HepG2 (cell line): Measurements from ENCODE around the gene ZFP36L2. TPM values are rescaled to one million over a fixed set of nuclear protein-coding genes. Genes with fewer than 3 reads are reported as not detected.

Source experiments
- CBFB ChIP-seq: sonication (generic); formaldehyde crosslinking; IDR thresholded peaks from 2 replicates; pipeline ENCODE4 v1.4.0; 2020; ENCODE audit warnings: missing genetic modification reagents
- CCDC6 ChIP-seq: sonication (generic); formaldehyde crosslinking; IDR thresholded peaks from 2 replicates; pipeline ENCODE4 v1.8.1; 2022; ENCODE audit warnings: mild to moderate bottlenecking, missing genetic modification reagents, moderate library complexity
- CEBPB ChIP-seq: IDR thresholded peaks from 2 replicates; pipeline ENCODE4 v1.6.1; 2011; ENCODE audit warnings: low read depth, low read length, improper control_type of control experiment, borderline replicate concordance
- MED8 ChIP-seq: sonication (generic); formaldehyde crosslinking; IDR thresholded peaks from 2 replicates; pipeline ENCODE4 v1.8.1; 2023; ENCODE audit warnings: mild to moderate bottlenecking, missing genetic modification reagents; ENCODE audit not compliant: insufficient replicate concordance
- MEF2D ChIP-seq: sonication (generic); formaldehyde crosslinking; IDR thresholded peaks from 2 replicates; pipeline ENCODE4 v1.5.1; 2020; ENCODE audit warnings: mild to moderate bottlenecking, missing genetic modification reagents
- MLLT10 ChIP-seq: sonication (generic); formaldehyde crosslinking; IDR thresholded peaks from 2 replicates; pipeline ENCODE4 v1.4.0; 2020; ENCODE audit warnings: missing genetic modification reagents
- NR2F1 ChIP-seq, 2 experiments: fragments of 450-650 bp in 1 of 2; formaldehyde crosslinking in 1 of 2; IDR thresholded peaks; 2 replicates each; pipeline versions ENCODE4 v1.5.0 to v1.6.1; 2016 to 2020; ENCODE audit warnings: mild to moderate bottlenecking in 1 of 2, missing compliant biosample characterization in 1 of 2, missing genetic modification reagents in 1 of 2, moderate library complexity in 1 of 2
- SP2 ChIP-seq: sonication (generic); formaldehyde crosslinking; IDR thresholded peaks from 2 replicates; pipeline ENCODE4 v1.5.1; 2020; ENCODE audit warnings: mild to moderate bottlenecking, missing genetic modification reagents
- ZNF34 ChIP-seq: sonication (generic); formaldehyde crosslinking; IDR thresholded peaks from 2 replicates; pipeline ENCODE4 v1.4.0; 2020; ENCODE audit warnings: mild to moderate bottlenecking, missing genetic modification reagents, borderline replicate concordance
- ZNF557 ChIP-seq: sonication (generic); formaldehyde crosslinking; IDR thresholded peaks from 2 replicates; pipeline ENCODE4 v1.4.0; 2020; ENCODE audit warnings: missing genetic modification reagents
- ZNF598 ChIP-seq: sonication (generic); formaldehyde crosslinking; IDR thresholded peaks from 2 replicates; pipeline ENCODE4 v1.5.1; 2020; ENCODE audit warnings: mild to moderate bottlenecking, missing genetic modification reagents, borderline replicate concordance
- ZNF644 ChIP-seq: IDR thresholded peaks from 2 replicates; pipeline ENCODE4 v1.6.1; 2016; ENCODE audit warnings: low read depth
- ZNF709 ChIP-seq: sonication (generic); formaldehyde crosslinking; IDR thresholded peaks from 2 replicates; pipeline ENCODE4 v1.5.0; 2020; ENCODE audit warnings: mild to moderate bottlenecking, missing genetic modification reagents
- polyA plus RNA-seq, 8 experiments: library from polyadenylated mRNA; depleted of rRNA in 3 of 8; stranded (reverse) in 7 of 8; unstranded in 1 of 8; fragments of >200 nt; fragmentation: Illumina TruSeq in 4 of 8; extraction: Trizol in 4 of 8; gene quantifications; 2 replicates each; pipeline versions ENCODE4 v1.2.1 to v1.2.3, GENCODE V29; 2011 to 2016; ENCODE audit warnings: low read depth in 4 of 8, missing spikeins in 1 of 8, mixed read lengths in 1 of 8; ENCODE audit not compliant: insufficient read depth in 1 of 8
- total RNA-seq, 5 experiments: library from RNA; depleted of rRNA; stranded (reverse); fragments of >200 nt; fragmentation: Illumina TruSeq; extraction: Trizol; gene quantifications; 2 replicates each; pipeline ENCODE4 v1.2.3, GENCODE V29; 2016; ENCODE audit warnings: low read depth in 1 of 5
- TF ChIP-seq, protein P1 (sequence below): sonication (generic); formaldehyde crosslinking; IDR thresholded peaks from 2 replicates; pipeline ENCODE4 v1.5.0; 2020; ENCODE audit warnings: mild to moderate bottlenecking, missing genetic modification reagents
- TF ChIP-seq, protein P2 (sequence below), 2 experiments: sonication (generic) in 1 of 2; formaldehyde crosslinking in 1 of 2; IDR thresholded peaks; 2 replicates each; pipeline versions ENCODE4 v1.5.1 to v1.6.1; 2011 to 2020; ENCODE audit warnings: borderline replicate concordance in 1 of 2, low read depth in 1 of 2, low read length in 1 of 2, mild to moderate bottlenecking in 1 of 2, missing genetic modification reagents in 1 of 2, moderate library complexity in 1 of 2
- TF ChIP-seq, protein P3 (sequence below): sonication (generic); formaldehyde crosslinking; IDR thresholded peaks from 2 replicates; pipeline ENCODE4 v1.4.0; 2020; ENCODE audit warnings: missing genetic modification reagents
- TF ChIP-seq, protein P4 (sequence below): sonication (generic); formaldehyde crosslinking; IDR thresholded peaks from 2 replicates; pipeline ENCODE4 v1.9.0; 2021; ENCODE audit warnings: missing genetic modification reagents, borderline replicate concordance
- TF ChIP-seq, protein P5 (sequence below): sonication (generic); formaldehyde crosslinking; IDR thresholded peaks from 2 replicates; pipeline ENCODE4 v1.9.0; 2022; ENCODE audit warnings: missing genetic modification reagents, mild to moderate bottlenecking, borderline replicate concordance

ZFP36L2 gene
- total and polyA plus RNA-seq, 2 of the 13 experiments (the other 11 are each of a cell fraction or from before 2014, with no cell fraction given) = 11.2 to 21.8 TPM

DNA sequence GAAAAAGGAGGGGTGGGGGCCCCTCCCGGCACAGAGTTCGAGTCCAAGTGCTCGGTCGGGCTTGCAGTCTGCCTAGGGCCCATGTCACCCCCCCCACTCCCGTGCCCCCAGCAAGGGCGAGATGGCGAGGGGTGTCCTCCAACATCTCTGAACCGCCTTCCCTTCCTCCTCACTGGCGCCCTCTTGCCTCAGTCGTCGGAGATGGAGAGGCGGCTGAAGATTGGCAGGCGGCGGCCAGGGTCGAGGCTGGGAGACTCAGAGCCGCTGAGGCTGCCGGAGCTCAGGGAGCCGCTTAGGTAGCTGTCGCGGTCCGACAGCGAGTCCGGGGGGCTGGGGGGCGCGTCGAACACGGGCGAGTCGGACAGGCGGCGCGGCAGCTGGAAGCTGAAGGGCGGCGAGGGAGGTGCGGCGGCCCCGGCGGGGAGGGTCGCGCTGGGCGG is 2.3 kb downstream of the ZFP36L2 start (continued):
- TF ChIP-seq, protein P1, sequence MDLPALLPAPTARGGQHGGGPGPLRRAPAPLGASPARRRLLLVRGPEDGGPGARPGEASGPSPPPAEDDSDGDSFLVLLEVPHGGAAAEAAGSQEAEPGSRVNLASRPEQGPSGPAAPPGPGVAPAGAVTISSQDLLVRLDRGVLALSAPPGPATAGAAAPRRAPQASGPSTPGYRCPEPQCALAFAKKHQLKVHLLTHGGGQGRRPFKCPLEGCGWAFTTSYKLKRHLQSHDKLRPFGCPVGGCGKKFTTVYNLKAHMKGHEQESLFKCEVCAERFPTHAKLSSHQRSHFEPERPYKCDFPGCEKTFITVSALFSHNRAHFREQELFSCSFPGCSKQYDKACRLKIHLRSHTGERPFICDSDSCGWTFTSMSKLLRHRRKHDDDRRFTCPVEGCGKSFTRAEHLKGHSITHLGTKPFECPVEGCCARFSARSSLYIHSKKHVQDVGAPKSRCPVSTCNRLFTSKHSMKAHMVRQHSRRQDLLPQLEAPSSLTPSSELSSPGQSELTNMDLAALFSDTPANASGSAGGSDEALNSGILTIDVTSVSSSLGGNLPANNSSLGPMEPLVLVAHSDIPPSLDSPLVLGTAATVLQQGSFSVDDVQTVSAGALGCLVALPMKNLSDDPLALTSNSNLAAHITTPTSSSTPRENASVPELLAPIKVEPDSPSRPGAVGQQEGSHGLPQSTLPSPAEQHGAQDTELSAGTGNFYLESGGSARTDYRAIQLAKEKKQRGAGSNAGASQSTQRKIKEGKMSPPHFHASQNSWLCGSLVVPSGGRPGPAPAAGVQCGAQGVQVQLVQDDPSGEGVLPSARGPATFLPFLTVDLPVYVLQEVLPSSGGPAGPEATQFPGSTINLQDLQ (CRISPR knock-in tag) = no peak; the same call in 1 of the 2 replicates
- TF ChIP-seq CBFB (CRISPR knock-in tag) (no peak), CEBPB (no peak), CCDC6 (CRISPR knock-in tag) (no peak; the same call in none of the 2 replicates), NR2F1 (CRISPR knock-in tag; IDR thresholded peaks at IDR 0.05) (no peak), SP2 (CRISPR knock-in tag) (no peak), ZNF709 (no peak), ZNF557 (CRISPR knock-in tag) (no peak), MEF2D (CRISPR knock-in tag) (0 out of 2 replicates have a peak, but pooled peaks have one; percentile 49), ZNF598 (CRISPR knock-in tag) (peak; percentile 55; the same call in 1 of the 2 replicates), MLLT10 (0 out of 2 replicates have a peak, but pooled peaks have one; percentile 79), ZNF34 (CRISPR knock-in tag) (no peak), MED8 (CRISPR knock-in tag) (peak; percentile 34), ZNF644 (no peak)
- TF ChIP-seq, protein P2, sequence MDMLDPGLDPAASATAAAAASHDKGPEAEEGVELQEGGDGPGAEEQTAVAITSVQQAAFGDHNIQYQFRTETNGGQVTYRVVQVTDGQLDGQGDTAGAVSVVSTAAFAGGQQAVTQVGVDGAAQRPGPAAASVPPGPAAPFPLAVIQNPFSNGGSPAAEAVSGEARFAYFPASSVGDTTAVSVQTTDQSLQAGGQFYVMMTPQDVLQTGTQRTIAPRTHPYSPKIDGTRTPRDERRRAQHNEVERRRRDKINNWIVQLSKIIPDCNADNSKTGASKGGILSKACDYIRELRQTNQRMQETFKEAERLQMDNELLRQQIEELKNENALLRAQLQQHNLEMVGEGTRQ (IDR thresholded peaks at IDR 0.05; ENCODE audit: low read depth, low read length) = no peak
- TF ChIP-seq, protein P2 (CRISPR knock-in tag; IDR thresholded peaks at IDR 0.05; ENCODE audit: borderline replicate concordance) = no peak
- TF ChIP-seq, protein P3, sequence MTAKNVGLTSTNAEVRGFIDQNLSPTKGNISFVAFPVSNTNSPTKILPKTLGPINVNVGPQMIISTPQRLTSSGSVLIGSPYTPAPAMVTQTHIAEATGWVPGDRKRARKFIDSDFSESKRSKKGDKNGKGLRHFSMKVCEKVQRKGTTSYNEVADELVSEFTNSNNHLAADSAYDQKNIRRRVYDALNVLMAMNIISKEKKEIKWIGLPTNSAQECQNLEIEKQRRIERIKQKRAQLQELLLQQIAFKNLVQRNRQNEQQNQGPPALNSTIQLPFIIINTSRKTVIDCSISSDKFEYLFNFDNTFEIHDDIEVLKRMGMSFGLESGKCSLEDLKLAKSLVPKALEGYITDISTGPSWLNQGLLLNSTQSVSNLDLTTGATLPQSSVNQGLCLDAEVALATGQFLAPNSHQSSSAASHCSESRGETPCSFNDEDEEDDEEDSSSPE (CRISPR knock-in tag) = no peak
- TF ChIP-seq, protein P4, sequence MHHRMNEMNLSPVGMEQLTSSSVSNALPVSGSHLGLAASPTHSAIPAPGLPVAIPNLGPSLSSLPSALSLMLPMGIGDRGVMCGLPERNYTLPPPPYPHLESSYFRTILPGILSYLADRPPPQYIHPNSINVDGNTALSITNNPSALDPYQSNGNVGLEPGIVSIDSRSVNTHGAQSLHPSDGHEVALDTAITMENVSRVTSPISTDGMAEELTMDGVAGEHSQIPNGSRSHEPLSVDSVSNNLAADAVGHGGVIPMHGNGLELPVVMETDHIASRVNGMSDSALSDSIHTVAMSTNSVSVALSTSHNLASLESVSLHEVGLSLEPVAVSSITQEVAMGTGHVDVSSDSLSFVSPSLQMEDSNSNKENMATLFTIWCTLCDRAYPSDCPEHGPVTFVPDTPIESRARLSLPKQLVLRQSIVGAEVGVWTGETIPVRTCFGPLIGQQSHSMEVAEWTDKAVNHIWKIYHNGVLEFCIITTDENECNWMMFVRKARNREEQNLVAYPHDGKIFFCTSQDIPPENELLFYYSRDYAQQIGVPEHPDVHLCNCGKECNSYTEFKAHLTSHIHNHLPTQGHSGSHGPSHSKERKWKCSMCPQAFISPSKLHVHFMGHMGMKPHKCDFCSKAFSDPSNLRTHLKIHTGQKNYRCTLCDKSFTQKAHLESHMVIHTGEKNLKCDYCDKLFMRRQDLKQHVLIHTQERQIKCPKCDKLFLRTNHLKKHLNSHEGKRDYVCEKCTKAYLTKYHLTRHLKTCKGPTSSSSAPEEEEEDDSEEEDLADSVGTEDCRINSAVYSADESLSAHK (CRISPR knock-in tag) = no peak
- TF ChIP-seq, protein P5, sequence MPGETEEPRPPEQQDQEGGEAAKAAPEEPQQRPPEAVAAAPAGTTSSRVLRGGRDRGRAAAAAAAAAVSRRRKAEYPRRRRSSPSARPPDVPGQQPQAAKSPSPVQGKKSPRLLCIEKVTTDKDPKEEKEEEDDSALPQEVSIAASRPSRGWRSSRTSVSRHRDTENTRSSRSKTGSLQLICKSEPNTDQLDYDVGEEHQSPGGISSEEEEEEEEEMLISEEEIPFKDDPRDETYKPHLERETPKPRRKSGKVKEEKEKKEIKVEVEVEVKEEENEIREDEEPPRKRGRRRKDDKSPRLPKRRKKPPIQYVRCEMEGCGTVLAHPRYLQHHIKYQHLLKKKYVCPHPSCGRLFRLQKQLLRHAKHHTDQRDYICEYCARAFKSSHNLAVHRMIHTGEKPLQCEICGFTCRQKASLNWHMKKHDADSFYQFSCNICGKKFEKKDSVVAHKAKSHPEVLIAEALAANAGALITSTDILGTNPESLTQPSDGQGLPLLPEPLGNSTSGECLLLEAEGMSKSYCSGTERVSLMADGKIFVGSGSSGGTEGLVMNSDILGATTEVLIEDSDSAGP = no peak
